Breast epithelium (tissue), 3 donors: ENCODE measurements around the gene OR1M1. TPM values are rescaled to one million over a fixed set of nuclear protein-coding genes. Genes with fewer than 3 reads are reported as not detected.

Experiments
- total RNA-seq, 3 donors: library from RNA; depleted of rRNA; stranded (reverse); fragments of >200 nt; gene quantifications; one replicate each; pipeline ENCODE4 v1.1.0, GENCODE V29; 2016

The OR1M1 gene
- total RNA-seq, 3 donors from 2014 or later = not detected

Other genes with a start within 250 kb of the OR1M1 start
- 10 to 100 TPM in 1 of 3 donors, under 1 TPM in 2; under 0.01 to 16.2 (median 0.66) TPM for gene MUC16, start 76.7 kb upstream of the OR1M1 start, total RNA-seq
- not detected for gene OR7G2, start 20.4 kb downstream of the OR1M1 start, total RNA-seq
- not detected for gene OR7G1, start 28.7 kb downstream of the OR1M1 start, total RNA-seq
- gene OR7G3, start 39.9 kb downstream of the OR1M1 start, total RNA-seq = not detected
- 10 to 100 TPM; 14.6 to 28.1 (median 19.3) TPM for gene ZNF317, start 53.3 kb downstream of the OR1M1 start, total RNA-seq
- under 1 TPM in 1 of 3 donors, not detected in 2; 0.16 TPM for gene OR7D2, start 91.9 kb downstream of the OR1M1 start, total RNA-seq
- not detected for gene OR7D4, start 132.5 kb downstream of the OR1M1 start, total RNA-seq
- not detected for gene OR7E24, start 163.9 kb downstream of the OR1M1 start, total RNA-seq
- 10 to 100 TPM; 10.1 to 27.4 (median 16.1) TPM for gene ZNF699, start 222.8 kb downstream of the OR1M1 start, total RNA-seq
- gene ZNF559, start 237.1 kb downstream of the OR1M1 start, total RNA-seq = 10 to 100 TPM; 18.4 to 39.1 (median 23.4) TPM